ENCODE results near the gene NRG2. TPM values are rescaled to one million over a fixed set of nuclear protein-coding genes. Genes with fewer than 3 reads are reported as not detected.

Gene NRG2
- total and polyA plus RNA-seq, 2 of the 4 experiments (the other 2 are of a cell fraction) = 0.18 TPM; not detected in 1

GRCh38 chr5:139807647-139808030 is 235.5 kb downstream of the NRG2 start:
- Histone ChIP-seq H2BK15ac (ENCODE audit: low read depth, low read length) (no peak overlapping the region), H2BK5ac (ENCODE audit: low read depth, low read length, poor library complexity, severe bottlenecking) (no peak overlapping the region), H3K79me1 (ENCODE audit: low read depth in 1 of 2, low read length in 2 of 2) (no peaks in the 10 kb centered on the region), H3K4me3 (ENCODE audit: insufficient read depth, low read depth, low read length) (no peak overlapping the region), H3K9ac (ENCODE audit: low read depth, low read length) (no peak overlapping the region), H3K23ac (ENCODE audit: low read depth, low read length) (no peak overlapping the region), H3K9me3 (ENCODE audit: control insufficient read depth, insufficient read depth, low read length) (no peaks in the 10 kb centered on the region), H3K27ac (ENCODE audit: insufficient read depth, low read length) (no peak overlapping the region), H4K8ac (ENCODE audit: low read depth in 2 of 2, low read length in 2 of 2) (no peak overlapping the region), H2AK5ac (ENCODE audit: low read depth, low read length) (no peak overlapping the region), H2AK9ac (replicated peaks; ENCODE audit: low read depth, low read length, poor library complexity) (peak overlapping the region; percentile 36), H3K4me2 (ENCODE audit: low read depth, low read length) (no peak overlapping the region), H3K4me1 (ENCODE audit: control insufficient read depth, insufficient read depth, low read length) (no peaks in the 10 kb centered on the region), H3K27me3 (ENCODE audit: control insufficient read depth, insufficient read depth, low read length) (peaks cover 42% of the 10 kb centered on the region), H3K18ac (ENCODE audit: low read depth, low read length) (no peak overlapping the region), H3K14ac (replicated peaks; ENCODE audit: low read depth, low read length) (no peak overlapping the region), H2AFZ (replicated peaks; ENCODE audit: low read length, poor library complexity) (no peak overlapping the region), H2BK120ac (ENCODE audit: low read depth, low read length) (no peak overlapping the region), H3K56ac (ENCODE audit: extremely low read depth, insufficient read depth, low read length) (no peak overlapping the region), H4K20me1 (ENCODE audit: insufficient read depth, low read length) (no peaks in the 10 kb centered on the region), H3K36me3 (ENCODE audit: control insufficient read depth, insufficient read depth, low read length) (no peaks in the 10 kb centered on the region), H2BK20ac (ENCODE audit: low read depth, low read length) (no peak overlapping the region), H3K9me1 (ENCODE audit: insufficient read depth, low read length) (peaks cover 2% of the 10 kb centered on the region; the same call in 1 of the 2 replicates), H4K91ac (ENCODE audit: insufficient read depth, low read depth, low read length) (no peak overlapping the region), H4K5ac (ENCODE audit: low read depth, low read length) (no peak overlapping the region), H3K4ac (ENCODE audit: low read depth, low read length) (no peak overlapping the region)
- TF ChIP-seq MAFK (IDR thresholded peaks at IDR 0.05; ENCODE audit: low read depth, low read length) (no peak), CEBPB (IDR thresholded peaks at IDR 0.05; ENCODE audit: low read depth, low read length) (no peak), ELK1 (IDR thresholded peaks at IDR 0.05; ENCODE audit: borderline replicate concordance, low read depth, low read length) (no peak), RFX5 (IDR thresholded peaks at IDR 0.05; ENCODE audit: low read depth, low read length) (no peak), MXI1 (IDR thresholded peaks at IDR 0.05; ENCODE audit: borderline replicate concordance, low read depth, low read length) (no peak), NFE2L2 (IDR thresholded peaks at IDR 0.05; ENCODE audit: low read depth, low read length) (no peak), FOS (IDR thresholded peaks at IDR 0.05; ENCODE audit: low read depth, low read length) (no peak), RAD21 (IDR thresholded peaks at IDR 0.05; ENCODE audit: low read length) (no peak), RCOR1 (IDR thresholded peaks at IDR 0.05; ENCODE audit: insufficient replicate concordance, low read length) (no peak), SMC3 (IDR thresholded peaks at IDR 0.05; ENCODE audit: low read depth, low read length) (no peak), CHD1 (IDR thresholded peaks at IDR 0.05; ENCODE audit: low read depth, low read length) (no peak), MAZ (IDR thresholded peaks at IDR 0.05; ENCODE audit: borderline replicate concordance, low read depth, low read length) (no peak), POLR2A (IDR thresholded peaks at IDR 0.05; ENCODE audit: low read depth, low read length) (no peak), BHLHE40 (IDR thresholded peaks at IDR 0.05; ENCODE audit: low read depth, low read length) (no peak)
- TF ChIP-seq, protein P1, sequence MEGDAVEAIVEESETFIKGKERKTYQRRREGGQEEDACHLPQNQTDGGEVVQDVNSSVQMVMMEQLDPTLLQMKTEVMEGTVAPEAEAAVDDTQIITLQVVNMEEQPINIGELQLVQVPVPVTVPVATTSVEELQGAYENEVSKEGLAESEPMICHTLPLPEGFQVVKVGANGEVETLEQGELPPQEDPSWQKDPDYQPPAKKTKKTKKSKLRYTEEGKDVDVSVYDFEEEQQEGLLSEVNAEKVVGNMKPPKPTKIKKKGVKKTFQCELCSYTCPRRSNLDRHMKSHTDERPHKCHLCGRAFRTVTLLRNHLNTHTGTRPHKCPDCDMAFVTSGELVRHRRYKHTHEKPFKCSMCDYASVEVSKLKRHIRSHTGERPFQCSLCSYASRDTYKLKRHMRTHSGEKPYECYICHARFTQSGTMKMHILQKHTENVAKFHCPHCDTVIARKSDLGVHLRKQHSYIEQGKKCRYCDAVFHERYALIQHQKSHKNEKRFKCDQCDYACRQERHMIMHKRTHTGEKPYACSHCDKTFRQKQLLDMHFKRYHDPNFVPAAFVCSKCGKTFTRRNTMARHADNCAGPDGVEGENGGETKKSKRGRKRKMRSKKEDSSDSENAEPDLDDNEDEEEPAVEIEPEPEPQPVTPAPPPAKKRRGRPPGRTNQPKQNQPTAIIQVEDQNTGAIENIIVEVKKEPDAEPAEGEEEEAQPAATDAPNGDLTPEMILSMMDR (conservative IDR thresholded peaks at IDR 0.05; ENCODE audit: low read depth, low read length) = no peak
- TF ChIP-seq, protein P2, sequence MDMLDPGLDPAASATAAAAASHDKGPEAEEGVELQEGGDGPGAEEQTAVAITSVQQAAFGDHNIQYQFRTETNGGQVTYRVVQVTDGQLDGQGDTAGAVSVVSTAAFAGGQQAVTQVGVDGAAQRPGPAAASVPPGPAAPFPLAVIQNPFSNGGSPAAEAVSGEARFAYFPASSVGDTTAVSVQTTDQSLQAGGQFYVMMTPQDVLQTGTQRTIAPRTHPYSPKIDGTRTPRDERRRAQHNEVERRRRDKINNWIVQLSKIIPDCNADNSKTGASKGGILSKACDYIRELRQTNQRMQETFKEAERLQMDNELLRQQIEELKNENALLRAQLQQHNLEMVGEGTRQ (IDR thresholded peaks at IDR 0.05; ENCODE audit: low read depth, low read length) = no peak
- intact Hi-C loops (cut with micrococcal nuclease) (loop anchor here (5.0 kb wide), 1 partner anchor 35 kb away; no protein-coding TSS in a partner anchor), in situ Hi-C loops (cut with MboI; ENCODE audit: low sequenced_read_pairs) (no loop called here), dilution Hi-C loops (cut with HindIII; ENCODE audit: low sequenced_read_pairs, unreplicated experiment) (no loop called here)
- no peak for DNase-seq
- no CpG with 5 or more reads among the region's 6 CpGs for WGBS, 2 experiments (ENCODE audit: extremely low coverage in 2 of 2, insufficient read length in 1 of 2)
- ChIA-PET CTCF (no interaction called here), POLR2A (ENCODE audit: unreplicated experiment) (no interaction called here)
- no TSS peak for BruUV-seq (replicated peaks)
- no peak for ATAC-seq (ENCODE audit: low read depth)

Measured in IMR-90 (cell line).